SK-N-MC (cell line): ENCODE data around the gene CTBP1.

ENCODE experiments used
- DNase-seq: peaks from one replicate; pipeline ENCODE4 v3.0.0-alpha.2; 2011; ENCODE audit warnings: low read depth, low spot score
- H3K27ac ChIP-seq: fragments of 200-600 bp; sonication (generic); 2 replicates; pipeline ENCODE4 v1.5.1; 2016; ENCODE audit warnings: mixed run types
- H3K36me3 ChIP-seq: fragments of 200-600 bp; sonication (generic); 2 replicates; pipeline ENCODE4 v1.6.1; 2017; ENCODE audit warnings: antibody characterized with exemption, low read length, mixed read lengths; ENCODE audit not compliant: insufficient read depth
- H3K4me3 ChIP-seq: fragments of 200-600 bp; sonication (generic); 2 replicates; pipeline ENCODE4 v1.5.1; 2016
- H3K9ac ChIP-seq: fragments of 200-600 bp; sonication (generic); 2 replicates; pipeline ENCODE4 v1.8.0; 2017; ENCODE audit warnings: mixed run types, mixed read lengths; ENCODE audit not compliant: insufficient read length
- H3K9me3 ChIP-seq: fragments of 200-600 bp; sonication (generic); 2 replicates; pipeline ENCODE4 v1.6.1; 2017; ENCODE audit warnings: low read depth, mild to moderate bottlenecking, antibody characterized with exemption, low read length, moderate library complexity, mixed read lengths
- EZH2 ChIP-seq: fragments of 200-600 bp; sonication (generic); IDR thresholded peaks from one replicate; pipeline ENCODE4 v1.6.1; 2017; ENCODE audit warnings: antibody characterized with exemption
- FOXP2 ChIP-seq: optimal IDR thresholded peaks from 2 replicates; pipeline ENCODE3; 2011; ENCODE audit warnings: mild to moderate bottlenecking, moderate library complexity; ENCODE audit not compliant: insufficient read depth; ENCODE audit errors: extremely low read length, control extremely low read depth
- POLR2AphosphoS5 ChIP-seq: IDR thresholded peaks from 2 replicates; pipeline ENCODE4 v1.6.1; 2012; ENCODE audit warnings: mild to moderate bottlenecking, low read depth, low read length, borderline replicate concordance

CTBP1 gene

DNA sequence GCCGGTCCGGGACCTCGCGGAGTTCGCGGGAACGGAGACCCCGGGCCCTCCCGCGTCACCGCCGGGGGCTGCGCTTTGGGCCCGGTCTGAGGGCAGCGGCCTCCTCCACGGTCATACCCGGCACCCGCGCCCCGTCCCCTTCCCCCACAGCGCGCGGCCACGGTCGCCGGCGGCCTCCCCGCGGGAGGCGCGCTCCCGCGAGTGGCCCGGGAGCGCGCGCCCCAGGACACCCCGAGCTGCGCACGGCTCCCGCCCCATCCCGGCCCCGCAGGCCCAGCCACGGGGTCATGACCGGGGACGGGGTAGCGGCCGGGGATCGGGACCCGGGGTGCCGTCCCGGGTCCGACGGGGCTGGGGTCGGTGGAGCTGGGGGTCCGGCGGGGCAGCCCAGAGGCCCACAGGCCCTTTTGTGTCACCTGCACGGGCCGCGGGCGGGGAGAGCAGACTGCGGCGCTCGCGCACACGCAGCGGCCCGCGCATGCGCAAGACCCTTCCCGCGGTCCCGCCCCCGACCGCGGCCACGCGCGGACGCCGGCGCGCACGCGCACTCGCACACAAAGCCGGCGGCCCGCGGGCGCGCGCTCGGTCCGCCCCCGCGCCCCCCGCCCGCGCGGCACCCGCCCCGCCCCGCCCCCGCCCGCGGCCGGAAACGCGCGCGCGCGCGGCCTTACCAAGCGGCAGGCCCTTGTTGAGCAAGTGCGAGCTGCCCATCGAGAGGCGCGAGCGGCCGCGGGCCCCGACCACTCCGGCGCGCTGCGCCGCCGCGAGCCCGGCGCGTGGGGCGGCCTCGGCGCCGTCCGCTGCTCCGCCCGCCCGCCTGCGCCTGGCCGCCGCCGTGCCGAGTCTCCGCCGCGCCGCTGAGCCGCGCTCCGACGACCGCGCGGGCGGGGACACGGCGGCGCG lies at the start of gene CTBP1:
TSS of gene CTBP1 (minus strand) at position 886 of the 903 bp plus-strand sequence. CDS start 7,799 bp downstream, outside the sequence.
- Histone ChIP-seq H3K36me3 (peaks cover 15% of the 10 kb centered on the region; the same call in 1 of the 2 replicates), H3K4me3 (peak within 1 kb of the TSS; percentile 91), H3K9ac (peak within 1 kb of the TSS; percentile 95), H3K27ac (peak within 1 kb of the TSS; percentile 93), H3K9me3 (no peaks in the 10 kb centered on the region)
- TF ChIP-seq POLR2AphosphoS5 (peak; percentile 58; the same call in 1 of the 2 replicates), FOXP2 (no peak)
- DNase-seq = no peak

DNA sequence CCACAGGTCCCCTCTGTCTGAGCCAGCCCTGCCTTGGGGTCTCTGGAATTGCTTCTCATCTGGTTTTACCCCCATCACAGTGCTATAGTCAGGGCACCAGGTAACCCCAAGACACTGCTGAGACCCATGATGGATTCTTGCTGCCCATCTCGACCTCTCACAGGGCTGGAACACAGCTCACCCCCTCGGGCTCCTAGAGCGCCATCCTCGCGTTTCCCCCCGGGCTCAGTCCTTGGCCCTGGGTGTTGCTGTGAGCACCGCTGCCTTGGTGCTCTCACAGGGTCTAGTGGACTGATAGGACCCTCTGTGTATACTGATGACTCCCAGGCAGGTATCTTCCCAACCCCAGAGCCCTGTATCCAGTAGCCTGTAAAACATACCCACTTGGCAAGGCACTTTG lies 49.5 kb upstream of the CTBP1 start:
- Histone ChIP-seq H3K9me3 (no peaks in the 10 kb centered on the region), H3K4me3 (no peak overlapping the region), H3K9ac (no peak overlapping the region), H3K27ac (no peak overlapping the region), H3K36me3 (peaks cover 29% of the 10 kb centered on the region)
- no peak for DNase-seq
- TF ChIP-seq POLR2AphosphoS5 = no peak
- TF ChIP-seq FOXP2 = no peak
- no peak for TF ChIP-seq EZH2

GRCh38 chr4:1297456-1298325 lies 48.8 kb upstream of the CTBP1 start:
- DNase-seq = no peak
- Histone ChIP-seq H3K9me3 (no peaks in the 10 kb centered on the region), H3K9ac (no peak overlapping the region), H3K4me3 (no peak overlapping the region), H3K27ac (no peak overlapping the region), H3K36me3 (peaks cover 29% of the 10 kb centered on the region)
- TF ChIP-seq POLR2AphosphoS5 = no peak
- no peak for TF ChIP-seq EZH2
- TF ChIP-seq FOXP2 = no peak

GRCh38 chr4:1297023-1297395 lies 48.1 kb upstream of the CTBP1 start:
- TF ChIP-seq EZH2 (no peak), POLR2AphosphoS5 (no peak), FOXP2 (no peak)

GRCh38 chr4:1296324-1297022 lies 47.5 kb upstream of the CTBP1 start:
- Histone ChIP-seq H3K36me3 (peaks cover 23% of the 10 kb centered on the region), H3K9me3 (no peaks in the 10 kb centered on the region), H3K27ac (no peak overlapping the region), H3K9ac (no peak overlapping the region), H3K4me3 (no peak overlapping the region)
- DNase-seq = no peak
- TF ChIP-seq EZH2 = no peak

More at GRCh38 chr4:1297023-1297395, 48.1 kb upstream of the CTBP1 start:
- no peak overlapping the region for H3K4me3 ChIP-seq
- H3K9ac ChIP-seq = no peak overlapping the region
- H3K36me3 ChIP-seq = peaks cover 28% of the 10 kb centered on the region
- H3K9me3 ChIP-seq = no peaks in the 10 kb centered on the region
- DNase-seq = no peak
- H3K27ac ChIP-seq = no peak overlapping the region

GRCh38 chr4:1295405-1296055 lies 46.6 kb upstream of the CTBP1 start:
- H3K27ac ChIP-seq = 0 out of 2 replicates have a peak overlapping the region, but pooled peaks have one; percentile 25
- no peaks in the 10 kb centered on the region for H3K9me3 ChIP-seq
- TF ChIP-seq FOXP2 (no peak), POLR2AphosphoS5 (no peak), EZH2 (no peak)
- peaks cover 15% of the 10 kb centered on the region; the same call in 1 of the 2 replicates for H3K36me3 ChIP-seq
- H3K4me3 ChIP-seq = no peak overlapping the region
- no peak overlapping the region for H3K9ac ChIP-seq
- DNase-seq = no peak

GRCh38 chr4:1294891-1295290 lies 46.0 kb upstream of the CTBP1 start:
- no peak for TF ChIP-seq FOXP2
- TF ChIP-seq EZH2 = no peak
- no peak for TF ChIP-seq POLR2AphosphoS5
- H3K36me3 ChIP-seq = peaks cover 14% of the 10 kb centered on the region; the same call in 1 of the 2 replicates
- no peak for DNase-seq
- H3K9ac ChIP-seq = no peak overlapping the region
- no peaks in the 10 kb centered on the region for H3K9me3 ChIP-seq
- H3K4me3 ChIP-seq = no peak overlapping the region
- 0 out of 2 replicates have a peak overlapping the region, but pooled peaks have one; percentile 25 for H3K27ac ChIP-seq
